Embryonic facial prominence (tissue), 1 donor: Measurements from ENCODE around the gene IZUMO2.
"Not testable (repeated sequence)": the region's sequence is repeated elsewhere in the genome, so short reads cannot be mapped to it uniquely, and the experiment has no call there.

Source experiments
- DNase-seq: peaks from one replicate; pipeline ENCODE4 v3.0.0-alpha.2; 2016; ENCODE audit errors: extremely low spot score

Gene IZUMO2

GRCh38 chr19:50136603-50137365 is 26.3 kb downstream of the IZUMO2 start:
- not testable (repeated sequence) for DNase-seq

DNA sequence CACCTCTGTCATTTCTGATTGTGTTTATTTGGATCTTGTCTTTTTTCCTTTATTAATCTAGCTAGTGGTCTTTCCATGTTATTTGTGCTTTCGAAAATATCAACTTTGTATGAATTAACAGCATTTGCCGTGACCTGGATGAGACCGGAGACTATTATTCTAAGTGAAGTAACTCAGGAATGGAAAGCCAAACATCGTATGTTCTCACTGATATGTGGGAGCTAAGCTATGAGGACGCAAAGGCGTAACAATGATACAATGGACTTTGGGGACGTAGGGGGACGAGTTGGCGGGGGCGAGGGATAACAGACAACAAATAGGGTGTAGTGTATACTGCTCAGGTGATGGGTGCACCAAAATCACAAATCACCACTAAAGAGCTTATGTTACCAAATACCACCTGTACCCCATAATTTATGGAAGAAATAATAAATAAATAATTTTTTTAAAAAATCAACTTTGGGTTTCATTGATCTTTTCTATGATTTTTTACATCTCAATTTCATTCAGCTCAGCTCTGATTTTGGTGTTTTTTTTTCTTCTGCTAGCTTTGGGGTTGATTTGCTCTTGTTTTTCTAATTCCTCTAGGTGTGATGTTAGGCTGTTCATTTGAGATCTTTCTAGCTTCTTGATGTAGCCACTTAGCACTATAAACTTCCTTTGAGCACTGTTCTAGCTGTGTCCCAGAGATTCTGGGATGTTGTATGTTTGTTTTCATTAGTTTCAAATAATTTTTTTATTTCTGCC is 27.1 kb downstream of the IZUMO2 start:
- DNase-seq = not testable (repeated sequence)

GRCh38 chr19:50134777-50135719 is 28.0 kb downstream of the IZUMO2 start:
- DNase-seq = not testable (repeated sequence)

DNA sequence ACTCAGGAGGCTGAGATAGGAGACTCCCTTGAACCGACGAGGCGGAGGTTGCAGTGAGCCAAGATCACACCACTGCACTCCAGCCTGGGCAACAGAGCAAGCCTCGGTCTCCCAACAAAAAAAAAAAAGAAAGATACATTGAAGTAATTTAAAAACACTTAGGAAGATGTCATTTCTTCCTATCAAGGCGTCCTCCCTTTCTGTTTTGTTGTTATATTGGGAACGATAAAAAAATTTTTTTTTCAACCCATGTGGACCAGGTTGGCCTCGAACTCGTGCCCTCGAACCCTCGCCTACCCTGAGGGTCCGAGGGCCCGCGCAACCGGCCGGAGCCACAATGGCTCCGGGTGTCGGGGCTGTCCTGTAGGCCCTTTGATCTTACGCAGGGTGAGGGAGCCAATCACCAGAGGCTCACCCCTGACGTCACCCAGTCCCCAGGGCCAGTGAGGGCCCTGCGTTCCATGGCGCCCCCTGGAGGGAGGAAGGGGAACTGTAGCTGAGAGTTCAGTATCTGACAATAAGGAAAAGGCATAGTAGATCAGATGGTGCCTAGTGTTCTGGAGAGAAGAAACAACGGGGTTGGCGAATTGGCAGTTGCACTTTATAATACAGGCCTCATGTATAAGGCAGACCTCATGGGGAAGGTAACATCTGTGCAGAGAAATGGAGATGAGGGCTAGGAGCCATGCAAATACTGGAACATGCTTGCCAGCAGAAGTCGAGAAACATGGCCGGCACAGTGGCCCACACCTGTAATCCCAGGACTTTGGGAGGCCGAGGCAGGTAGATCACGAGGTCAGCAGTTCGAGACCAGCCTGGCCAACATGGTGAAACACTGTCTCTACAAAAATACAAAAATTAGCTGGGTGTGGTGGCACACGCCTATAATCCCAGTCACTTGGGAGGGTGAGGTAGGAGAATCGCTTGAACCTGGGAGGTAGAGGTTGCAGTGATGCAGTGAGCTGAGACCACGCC is 29.3 kb downstream of the IZUMO2 start:
- not testable (repeated sequence) for DNase-seq

- not testable (repeated sequence) for DNase-seq
Measured at GRCh38 chr19:50104012-50104411, 59.1 kb downstream of the IZUMO2 start.

GRCh38 chr19:50103405-50103804 is 59.7 kb downstream of the IZUMO2 start:
- not testable (repeated sequence) for DNase-seq
